NCI-H82 treated with DMSO at 0.1 percent for 48 hours (cell line): Measurements from ENCODE around the gene SLC12A7.

Source experiments
- DNase-seq: peaks from one replicate; lab custom pipeline; 2025; ENCODE audit not compliant: unreplicated experiment; lab: John Stamatoyannopoulos, UW

Gene SLC12A7

GRCh38 chr5:1141834-1142233 is 30.0 kb upstream of the SLC12A7 start:
- no peak for DNase-seq

- no peak for DNase-seq
Measured at GRCh38 chr5:1140818-1141189, 28.9 kb upstream of the SLC12A7 start.

GRCh38 chr5:1140171-1140817 is 28.4 kb upstream of the SLC12A7 start:
- no peak for DNase-seq

GRCh38 chr5:1139331-1140170 is 27.7 kb upstream of the SLC12A7 start:
- no peak for DNase-seq

- DNase-seq, result no peak
Measured at GRCh38 chr5:1138445-1139245, 26.8 kb upstream of the SLC12A7 start.

GRCh38 chr5:1137567-1138444 is 25.9 kb upstream of the SLC12A7 start:
- no peak for DNase-seq

- no peak for DNase-seq
Measured at GRCh38 chr5:1136814-1137213, 25.0 kb upstream of the SLC12A7 start.

- no peak for DNase-seq
Measured at GRCh38 chr5:1135696-1136525, 24.0 kb upstream of the SLC12A7 start.

GRCh38 chr5:1134478-1134877 is 22.6 kb upstream of the SLC12A7 start:
- no peak for DNase-seq

GRCh38 chr5:1133510-1134201 is 21.8 kb upstream of the SLC12A7 start:
- no peak for DNase-seq

- no peak for DNase-seq
Measured at GRCh38 chr5:1133108-1133507, 21.2 kb upstream of the SLC12A7 start.

- DNase-seq, result no peak
Measured at GRCh38 chr5:1132570-1132969, 20.7 kb upstream of the SLC12A7 start.

GRCh38 chr5:1131726-1132125 is 19.9 kb upstream of the SLC12A7 start:
- no peak for DNase-seq

GRCh38 chr5:1131191-1131621 is 19.3 kb upstream of the SLC12A7 start:
- DNase-seq, result no peak

- DNase-seq, result no peak
Measured at GRCh38 chr5:1130218-1130946, 18.5 kb upstream of the SLC12A7 start.

- DNase-seq, result no peak
Measured at GRCh38 chr5:1129711-1130055, 17.8 kb upstream of the SLC12A7 start.

- DNase-seq, result no peak
Measured at GRCh38 chr5:1128977-1129710, 17.3 kb upstream of the SLC12A7 start.
